ENCODE data around the gene PRODH.
"Not testable (repeated sequence)": the region's sequence is repeated elsewhere in the genome, so short reads cannot be mapped to it uniquely, and the experiment has no call there.

Gene PRODH

DNA sequence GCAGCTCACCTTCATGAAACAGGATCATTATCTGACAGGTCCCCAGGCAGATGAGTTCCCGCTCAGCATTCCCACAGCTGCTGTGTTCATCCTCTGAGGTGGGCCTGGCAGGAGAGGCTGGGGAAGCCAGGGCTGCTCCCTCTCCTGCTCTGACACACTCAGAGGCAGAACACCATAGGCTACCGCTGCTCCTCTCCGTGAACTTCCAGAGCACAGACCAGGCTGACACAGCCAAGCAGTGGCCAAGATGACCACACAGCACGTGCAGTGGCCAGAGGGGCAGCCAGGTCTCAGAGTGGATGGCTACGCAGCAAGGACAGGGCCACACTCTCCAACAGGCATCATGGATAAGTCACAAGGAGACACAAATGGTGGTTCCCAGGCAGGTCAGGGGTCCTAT, 8.5 kb downstream of the PRODH start:
- no peak for TF ChIP-seq POLR2A (IDR thresholded peaks at IDR 0.05; ENCODE audit: low read depth, low read length)
- TF ChIP-seq POLR2AphosphoS5 (IDR thresholded peaks at IDR 0.05; ENCODE audit: low read depth, low read length) = no peak
- no peak for TF ChIP-seq TAF1 (IDR thresholded peaks at IDR 0.05; ENCODE audit: borderline replicate concordance, low read depth, low read length)
- DNase-seq (ENCODE audit: insufficient read length) (no peak), FAIRE-seq (no peak)

GRCh38 chr22:18927020-18927419, 9.1 kb downstream of the PRODH start:
- TF ChIP-seq TAF1 (IDR thresholded peaks at IDR 0.05; ENCODE audit: borderline replicate concordance, low read depth, low read length) (no peak), POLR2AphosphoS5 (IDR thresholded peaks at IDR 0.05; ENCODE audit: low read depth, low read length) (no peak), POLR2A (IDR thresholded peaks at IDR 0.05; ENCODE audit: low read depth, low read length) (no peak)
- DNase-seq (ENCODE audit: insufficient read length) = no peak
- FAIRE-seq = no peak

GRCh38 chr22:18925368-18926064, 10.6 kb downstream of the PRODH start:
- no peak for FAIRE-seq
- DNase-seq (ENCODE audit: insufficient read length) = no peak
- TF ChIP-seq POLR2AphosphoS5 (IDR thresholded peaks at IDR 0.05; ENCODE audit: low read depth, low read length) (no peak), POLR2A (IDR thresholded peaks at IDR 0.05; ENCODE audit: low read depth, low read length) (no peak), TAF1 (IDR thresholded peaks at IDR 0.05; ENCODE audit: borderline replicate concordance, low read depth, low read length) (no peak)

- not testable (repeated sequence) for FAIRE-seq; DNase-seq (ENCODE audit: insufficient read length)
These were observed 15.7 kb downstream of the PRODH start for GRCh38 chr22:18920257-18920902.

- DNase-seq (ENCODE audit: insufficient read length); FAIRE-seq: not testable (repeated sequence)
These were observed 18.3 kb downstream of the PRODH start for GRCh38 chr22:18917818-18918217.

GRCh38 chr22:18915550-18915949, 20.5 kb downstream of the PRODH start:
- DNase-seq (ENCODE audit: insufficient read length); FAIRE-seq: not testable (repeated sequence)

DNA sequence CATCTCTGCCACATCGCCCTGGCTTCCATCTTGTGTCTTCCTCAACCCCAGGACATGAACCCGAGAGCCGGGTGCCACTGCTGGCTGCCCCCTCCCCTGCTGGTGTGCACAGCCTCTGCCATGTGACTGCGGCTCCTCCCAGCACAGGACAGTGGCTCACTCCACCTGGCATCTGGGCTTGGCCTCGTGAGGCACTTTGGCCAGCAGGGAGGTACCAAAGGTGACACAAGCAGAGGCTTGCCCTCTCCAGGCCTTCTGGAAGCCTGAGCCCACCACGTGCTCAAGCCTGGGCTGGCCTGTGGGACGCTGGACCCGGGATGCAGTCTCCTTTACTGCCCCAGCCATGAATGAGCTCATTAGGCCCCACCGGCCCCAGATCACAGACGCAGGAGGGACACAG, 21.5 kb downstream of the PRODH start:
- not testable (repeated sequence) for DNase-seq (ENCODE audit: insufficient read length); FAIRE-seq

GRCh38 chr22:18912264-18912946, 23.7 kb downstream of the PRODH start:
- not testable (repeated sequence) for DNase-seq (ENCODE audit: insufficient read length); FAIRE-seq

GRCh38 chr22:18911535-18911934, 24.6 kb downstream of the PRODH start:
- FAIRE-seq = peak; percentile 27
- DNase-seq (ENCODE audit: insufficient read length) = not testable (repeated sequence)

DNA sequence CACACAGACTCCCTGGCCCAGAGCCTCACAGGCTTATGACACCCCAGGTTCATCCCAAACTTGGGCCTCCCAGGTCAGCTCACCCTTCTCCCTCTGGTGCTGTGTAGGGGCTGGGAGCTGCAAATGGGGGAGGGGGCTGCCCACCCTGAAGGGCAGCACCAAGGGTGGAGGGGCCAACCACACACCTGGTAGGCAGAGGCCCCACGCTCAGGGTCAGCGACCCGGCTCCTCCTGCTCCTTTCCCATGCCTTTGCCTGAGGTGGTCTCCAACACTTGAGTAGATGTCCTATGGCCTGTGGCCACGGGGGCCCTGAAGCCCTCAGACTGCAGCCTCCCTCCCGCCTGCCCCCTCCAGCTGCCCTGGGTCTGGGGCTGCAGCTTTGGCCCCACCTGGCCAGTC, 26.5 kb downstream of the PRODH start:
- FAIRE-seq (no peak), DNase-seq (ENCODE audit: insufficient read length) (no peak)
- TF ChIP-seq POLR2A (IDR thresholded peaks at IDR 0.05; ENCODE audit: low read depth, low read length) (no peak), TAF1 (IDR thresholded peaks at IDR 0.05; ENCODE audit: borderline replicate concordance, low read depth, low read length) (no peak), POLR2AphosphoS5 (IDR thresholded peaks at IDR 0.05; ENCODE audit: low read depth, low read length) (no peak)

DNA sequence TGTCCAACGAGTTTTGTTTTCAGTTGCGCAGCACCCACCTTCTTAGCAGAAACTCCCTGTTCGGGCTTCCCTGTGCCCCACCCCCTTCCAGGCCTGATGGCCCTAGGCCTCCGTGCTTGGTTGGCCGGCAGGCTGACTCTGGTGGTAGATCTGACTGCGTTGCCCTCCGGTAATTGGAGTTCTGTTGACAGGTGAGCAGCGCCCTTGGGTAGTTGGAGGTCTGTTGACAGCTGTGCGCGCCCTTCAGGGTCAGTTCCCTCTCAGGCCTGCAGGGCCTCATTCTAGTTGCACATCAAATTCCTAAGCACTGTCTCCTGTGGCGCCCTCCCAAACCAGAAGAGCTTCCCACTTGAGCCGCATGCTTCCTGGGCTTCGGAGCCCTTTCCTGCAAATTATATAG, 29.2 kb downstream of the PRODH start:
- FAIRE-seq (no peak), DNase-seq (ENCODE audit: insufficient read length) (no peak)
- TF ChIP-seq POLR2AphosphoS5 (IDR thresholded peaks at IDR 0.05; ENCODE audit: low read depth, low read length) (no peak), TAF1 (IDR thresholded peaks at IDR 0.05; ENCODE audit: borderline replicate concordance, low read depth, low read length) (no peak), POLR2A (IDR thresholded peaks at IDR 0.05; ENCODE audit: low read depth, low read length) (no peak)

- FAIRE-seq; DNase-seq (ENCODE audit: insufficient read length): not testable (repeated sequence)
These were observed 29.7 kb downstream of the PRODH start for GRCh38 chr22:18906410-18906745.

- no peak for TF ChIP-seq POLR2A (IDR thresholded peaks at IDR 0.05; ENCODE audit: low read depth, low read length)
- TF ChIP-seq POLR2AphosphoS5 (IDR thresholded peaks at IDR 0.05; ENCODE audit: low read depth, low read length) = no peak
- no peak for TF ChIP-seq TAF1 (IDR thresholded peaks at IDR 0.05; ENCODE audit: borderline replicate concordance, low read depth, low read length)
- DNase-seq (ENCODE audit: insufficient read length) (no peak), FAIRE-seq (peak; percentile 90)
These were observed 30.3 kb downstream of the PRODH start, which contains the start of gene DGCR6 for GRCh38 chr22:18905540-18906409. TSS of gene DGCR6 (plus strand) at chr22:18906320. CDS start at chr22:18906375, 55 bp downstream.

DNA sequence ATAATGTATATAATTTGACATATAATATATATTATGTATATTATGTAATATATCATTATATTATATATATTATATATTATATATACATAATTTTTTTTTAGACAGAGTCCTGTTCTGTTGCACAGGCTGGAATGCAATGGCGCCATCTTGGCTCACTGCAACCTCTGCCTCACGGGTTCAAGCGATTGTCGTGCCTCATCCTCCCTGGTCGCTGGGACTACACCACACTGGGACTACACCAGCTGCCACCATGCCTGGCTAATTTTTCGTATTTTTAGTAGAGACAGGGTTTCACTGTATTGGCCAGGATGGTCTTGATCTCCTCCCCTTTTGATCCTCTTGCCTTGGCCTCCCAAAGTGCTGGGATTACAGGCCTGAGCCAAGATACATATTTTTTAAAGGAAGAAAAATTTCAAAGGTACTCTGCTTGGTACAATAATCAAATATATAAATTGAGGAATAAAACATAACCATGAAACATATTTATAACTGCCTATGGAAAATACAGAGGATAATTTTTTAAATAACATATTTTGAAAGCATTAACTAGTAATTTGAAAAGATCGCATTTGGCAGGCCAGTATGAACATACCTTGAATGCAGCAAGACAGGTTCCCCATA, 39.9 kb downstream of the PRODH start:
- FAIRE-seq; DNase-seq (ENCODE audit: insufficient read length): not testable (repeated sequence)

- not testable (repeated sequence) for DNase-seq (ENCODE audit: insufficient read length); FAIRE-seq
These were observed 42.3 kb downstream of the PRODH start for GRCh38 chr22:18893775-18894174.

DNA sequence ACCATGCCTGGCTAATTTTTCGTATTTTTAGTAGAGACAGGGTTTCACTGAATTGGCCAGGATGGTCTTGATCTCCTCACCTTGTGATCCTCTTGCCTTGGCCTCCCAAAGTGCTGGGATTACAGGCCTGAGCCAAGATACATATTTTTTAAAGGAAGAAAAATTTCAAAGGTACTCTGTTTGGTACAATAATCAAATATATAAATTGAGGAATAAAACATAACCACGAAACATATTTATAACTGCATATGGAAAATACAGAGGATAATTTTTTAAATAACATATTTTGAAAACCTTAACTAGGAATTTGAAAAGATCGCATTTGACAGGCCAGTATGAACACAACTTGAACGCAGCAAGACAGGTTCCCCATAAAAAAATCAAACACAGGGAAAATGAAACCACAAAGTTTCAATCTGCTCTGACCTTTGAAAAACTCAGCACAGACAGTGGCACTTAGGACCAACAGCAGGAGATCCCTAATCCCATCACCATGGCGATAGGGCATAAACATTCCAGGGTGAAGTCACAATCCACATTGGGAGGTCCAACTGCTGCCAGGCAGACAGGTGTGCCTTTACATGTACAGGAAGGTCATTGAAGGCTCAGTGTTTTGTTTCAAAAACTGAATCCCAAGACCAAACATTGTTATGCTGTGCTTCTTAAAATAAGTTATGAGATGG, 45.4 kb downstream of the PRODH start:
- FAIRE-seq = peak; percentile 77

More for the DNA sequence above, 45.4 kb downstream of the PRODH start:
- not testable (repeated sequence) for DNase-seq (ENCODE audit: insufficient read length)

Measured in GM12892 (cell line).